Keratinocyte (primary cell): Measurements from ENCODE around the gene TBC1D12.

Experiments used
- CTCF ChIP-seq, 3 experiments: IDR thresholded peaks in 1 of 3; conservative IDR thresholded peaks in 1 of 3; optimal IDR thresholded peaks in 1 of 3; 2 replicates in 2 of 3; 3 replicates in 1 of 3; pipeline versions ENCODE3 to v1.5.1; 2011; ENCODE audit warnings: low read length in 3 of 3, mild to moderate bottlenecking in 3 of 3, moderate library complexity in 2 of 3, control low read depth in 1 of 3, inconsistent platforms in 1 of 3; ENCODE audit not compliant: insufficient read depth in 2 of 3; ENCODE audit errors: extremely low read depth in 1 of 3
- EZH2 ChIP-seq: IDR thresholded peaks from one replicate; pipeline ENCODE4 v1.6.1; 2012; ENCODE audit warnings: inconsistent platforms, mild to moderate bottlenecking, low read length, moderate library complexity

GRCh38 chr10:94412449-94412848 is 10.1 kb downstream of the TBC1D12 start:
- TF ChIP-seq CTCF (optimal IDR thresholded peaks at IDR 0.05 in 1 of 3, IDR thresholded peaks at IDR 0.05 in 1 of 3, conservative IDR thresholded peaks at IDR 0.05 in 1 of 3; ENCODE audit: extremely low read depth in 1 of 3, insufficient read depth in 2 of 3, low read length in 3 of 3) (no peak), EZH2 (no peak)
